Measurements from ENCODE around the gene CHAF1A. TPM values are rescaled to one million over a fixed set of nuclear protein-coding genes. Genes with fewer than 3 reads are reported as not detected.
A peak's percentile ranks its signal among the peaks of the same experiment; 100 is the strongest.

The CHAF1A gene
- total RNA-seq, 8 experiments from 2014 or later, result 2.3 to 36.2 (median 3.1) TPM

DNA sequence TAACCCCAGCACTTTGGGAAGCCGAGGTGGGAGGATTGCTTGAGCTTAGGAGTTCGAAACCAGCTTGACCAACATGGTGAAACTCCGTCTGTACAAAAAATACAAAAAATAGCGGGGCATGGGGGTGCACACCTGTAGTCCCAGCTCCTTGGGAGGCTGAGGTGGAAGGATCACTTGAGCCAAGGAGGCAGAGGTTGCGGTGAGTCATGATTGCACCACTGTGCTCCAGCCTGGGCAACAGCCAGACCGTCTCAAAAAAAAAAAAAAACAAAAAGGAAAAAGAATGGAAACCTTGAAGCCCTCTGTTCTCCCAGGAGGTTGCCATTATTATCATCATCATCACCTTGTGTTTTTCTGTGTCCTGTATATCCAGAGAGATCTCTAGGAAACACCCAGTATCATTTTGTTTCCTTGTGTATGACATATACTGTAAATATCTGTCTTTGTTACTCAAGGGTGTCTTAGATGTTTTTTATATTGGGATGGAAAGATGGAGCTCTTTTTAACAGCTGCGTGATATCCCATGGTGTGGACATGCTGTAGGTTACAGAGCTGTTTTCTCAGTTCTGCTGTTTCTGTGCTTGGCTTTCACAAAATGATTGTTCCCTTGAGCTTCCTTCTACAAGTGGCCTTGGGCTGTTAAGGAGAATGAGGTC is 11.8 kb downstream of the CHAF1A start:
- in situ Hi-C loops (cut with MboI; ENCODE audit: low pct_unique_long_range_greater_than_20kb in 2 of 9, low sequenced_read_pairs in 9 of 9, unreplicated experiment in 9 of 9), result no loop called here
- Histone ChIP-seq H3K4me1 (replicated peaks in 1 of 2) (no peaks in the 10 kb centered on the region), H3K4me3 (no peak overlapping the region), H3K27ac (no peak overlapping the region)
- no peak for ATAC-seq (replicated peaks in 6 of 8)
- WGBS, 10 experiments, result 74 to 100% (median 93%) methylated on average over 3 to 6 of the region's 7 CpGs; no CpG with 5 or more reads in 3 of the 10 experiments

DNA sequence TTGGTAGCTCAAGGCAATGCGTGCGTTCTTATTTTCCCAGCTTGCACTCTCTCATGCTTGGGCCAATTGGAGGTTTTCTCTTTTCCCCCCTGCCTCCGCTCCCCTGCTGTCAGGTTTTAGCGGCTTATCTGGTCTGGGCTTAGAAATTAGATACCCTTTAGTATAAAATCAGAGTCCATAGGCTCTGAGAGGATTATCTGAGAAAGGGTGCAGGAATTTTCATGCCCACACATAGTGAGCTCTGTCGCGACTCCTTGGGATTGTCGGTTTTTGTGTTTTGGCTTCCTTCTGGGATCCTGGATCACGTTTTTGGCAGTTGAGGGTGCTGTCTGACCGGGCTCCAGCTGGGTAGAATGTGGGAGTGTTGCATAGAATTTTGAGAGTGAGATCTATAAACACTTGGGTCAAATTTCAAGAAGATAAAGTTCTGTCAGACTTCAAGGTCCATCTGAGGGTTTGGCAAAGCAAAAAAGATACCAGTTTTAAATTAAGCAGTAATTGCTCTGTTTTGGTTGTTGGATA is 12.4 kb downstream of the CHAF1A start:
- Histone ChIP-seq H3K4me3 (no peak overlapping the region), H3K4me1 (replicated peaks in 1 of 2) (no peaks in the 10 kb centered on the region), H3K27ac (no peak overlapping the region)
- 29 to 85% (median 70%) methylated on average over 2 to 8 of the region's 9 CpGs; no CpG with 5 or more reads in 2 of the 10 experiments for WGBS, 10 experiments
- in situ Hi-C loops (cut with MboI; ENCODE audit: low pct_unique_long_range_greater_than_20kb in 2 of 9, low sequenced_read_pairs in 9 of 9, unreplicated experiment in 9 of 9), result no loop called here
- ATAC-seq (replicated peaks in 6 of 8), result peak in 2 of 8 experiments; percentile 19 to 68

DNA sequence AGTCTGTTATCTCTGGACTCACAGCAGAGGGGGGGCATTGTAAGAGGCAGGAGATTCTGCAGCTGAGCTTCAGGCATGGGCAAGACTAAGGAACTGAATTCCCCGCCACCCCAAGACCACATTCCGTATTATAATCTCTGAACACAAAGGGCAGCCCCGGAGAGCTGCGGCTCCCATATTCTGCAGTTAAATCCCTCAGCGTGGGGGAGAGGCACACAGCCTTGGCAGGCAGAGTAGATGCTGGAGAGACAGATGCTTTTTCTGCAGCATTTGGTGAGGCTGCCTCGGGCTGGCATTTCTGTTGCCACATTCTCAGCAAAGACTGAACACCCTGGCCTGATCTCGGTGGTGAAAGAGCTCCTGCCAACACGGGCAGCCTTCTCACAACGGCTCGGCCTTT is 12.9 kb downstream of the CHAF1A start:
- WGBS, 10 experiments, result 34 to 100% (median 56%) methylated on average over 1 to 8 of the region's 10 CpGs
- Histone ChIP-seq H3K4me1 (replicated peaks in 1 of 2) (no peaks in the 10 kb centered on the region), H3K27ac (no peak overlapping the region), H3K4me3 (no peak overlapping the region)
- in situ Hi-C loops (cut with MboI; ENCODE audit: low pct_unique_long_range_greater_than_20kb in 2 of 9, low sequenced_read_pairs in 9 of 9, unreplicated experiment in 9 of 9), result no loop called here
- peak in 1 of 8 experiments; percentile 36 for ATAC-seq (replicated peaks in 6 of 8)

DNA sequence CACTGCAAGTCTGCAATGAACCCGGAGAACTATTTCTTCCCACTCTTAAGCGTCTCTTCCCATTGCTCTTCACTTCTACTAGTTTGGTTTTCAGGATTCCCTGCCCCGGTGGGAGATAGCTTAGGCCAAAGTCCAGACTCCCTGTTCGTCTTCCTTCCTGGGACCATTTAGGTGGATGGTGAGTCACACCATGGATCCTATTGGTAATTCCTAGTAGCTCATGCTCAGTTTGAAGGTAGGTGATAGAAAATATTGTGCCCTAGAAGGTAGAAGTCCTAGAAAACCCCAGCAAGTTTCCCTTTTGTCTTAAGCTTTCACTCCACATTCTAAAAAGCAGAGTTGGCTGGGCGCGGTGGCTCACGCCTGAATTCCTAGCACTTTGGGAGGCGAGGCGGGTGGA is 13.8 kb downstream of the CHAF1A start:
- Histone ChIP-seq H3K27ac (no peak overlapping the region), H3K4me1 (replicated peaks in 1 of 2) (no peaks in the 10 kb centered on the region), H3K4me3 (no peak overlapping the region)
- WGBS, 10 experiments, result 17 to 100% (median 90%) methylated on average over 1 to 7 of the region's 9 CpGs; no CpG with 5 or more reads in 3 of the 10 experiments
- no peak for ATAC-seq (replicated peaks in 6 of 8)
- in situ Hi-C loops (cut with MboI; ENCODE audit: low pct_unique_long_range_greater_than_20kb in 2 of 9, low sequenced_read_pairs in 9 of 9, unreplicated experiment in 9 of 9), result no loop called here

DNA sequence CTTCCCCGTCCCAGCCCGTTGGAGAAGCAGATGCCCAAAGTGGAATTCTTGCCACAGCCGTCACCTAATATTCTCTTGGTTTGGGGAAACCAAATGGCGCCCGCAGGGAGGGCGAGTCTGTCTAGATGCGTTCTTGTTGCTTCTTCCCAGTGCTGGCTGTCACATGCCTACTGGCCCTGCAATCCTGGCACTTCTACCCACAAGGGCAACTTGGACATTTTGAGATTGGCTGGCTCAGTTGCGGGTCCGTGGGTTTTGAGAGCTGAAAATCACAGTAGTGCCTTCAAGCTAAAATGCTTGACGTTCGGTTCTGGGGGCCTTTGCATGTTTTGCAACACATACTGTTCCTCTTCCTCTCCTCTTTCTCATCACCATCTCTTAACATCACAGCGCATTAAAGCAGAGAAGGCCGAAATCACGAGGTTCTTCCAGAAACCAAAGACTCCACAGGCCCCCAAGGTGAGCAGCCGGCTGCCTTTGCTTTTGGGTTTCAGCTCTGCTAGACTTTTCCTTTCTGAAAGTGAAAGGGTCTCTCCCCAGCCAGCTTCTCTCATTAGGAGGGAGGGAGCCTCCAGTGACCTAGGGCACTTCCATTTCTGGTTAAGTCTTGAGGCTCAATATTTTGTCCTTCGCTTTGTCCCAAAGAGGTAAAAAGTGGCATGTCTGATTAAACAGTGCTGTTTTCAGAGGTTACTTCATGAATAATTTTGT is 21.1 kb downstream of the CHAF1A start:
- WGBS, 10 experiments, result 92 to 100% (median 97%) methylated on average over 2 to 14 of the region's 16 CpGs
- Histone ChIP-seq H3K4me3 (no peak overlapping the region), H3K4me1 (replicated peaks in 1 of 2) (no peaks in the 10 kb centered on the region), H3K27ac (no peak overlapping the region)
- no peak for ATAC-seq (replicated peaks in 6 of 8)
- in situ Hi-C loops (cut with MboI; ENCODE audit: low pct_unique_long_range_greater_than_20kb in 2 of 9, low sequenced_read_pairs in 9 of 9, unreplicated experiment in 9 of 9), result no loop called here

DNA sequence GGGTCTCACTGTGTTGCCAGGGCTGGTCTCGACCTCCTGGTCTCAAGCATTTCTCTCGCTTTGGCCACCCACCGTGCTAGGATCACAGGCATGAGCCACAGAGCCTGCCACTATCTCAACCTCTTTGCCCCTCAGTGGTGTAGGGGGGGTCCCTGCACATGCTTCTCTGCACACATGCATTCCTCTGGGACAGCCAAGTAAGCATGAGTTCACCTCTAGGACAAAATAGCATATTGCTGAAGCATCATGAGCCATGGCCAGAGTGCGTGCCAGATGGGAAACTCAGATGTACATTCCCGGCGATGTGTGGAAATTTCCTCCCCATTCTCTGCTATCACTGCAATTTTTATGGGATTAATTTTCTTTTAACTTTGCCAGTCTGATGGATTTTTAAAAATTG is 23.1 kb downstream of the CHAF1A start:
- Histone ChIP-seq H3K27ac (no peak overlapping the region), H3K4me1 (replicated peaks in 1 of 2) (no peaks in the 10 kb centered on the region), H3K4me3 (no peak overlapping the region)
- in situ Hi-C loops (cut with MboI; ENCODE audit: low pct_unique_long_range_greater_than_20kb in 2 of 9, low sequenced_read_pairs in 9 of 9, unreplicated experiment in 9 of 9), result no loop called here
- peak in 2 of 8 experiments; percentile 18 to 63 for ATAC-seq (replicated peaks in 6 of 8)
- 25 to 100% (median 90%) methylated on average over 3 to 4 of the region's 6 CpGs; no CpG with 5 or more reads in 1 of the 10 experiments for WGBS, 10 experiments

DNA sequence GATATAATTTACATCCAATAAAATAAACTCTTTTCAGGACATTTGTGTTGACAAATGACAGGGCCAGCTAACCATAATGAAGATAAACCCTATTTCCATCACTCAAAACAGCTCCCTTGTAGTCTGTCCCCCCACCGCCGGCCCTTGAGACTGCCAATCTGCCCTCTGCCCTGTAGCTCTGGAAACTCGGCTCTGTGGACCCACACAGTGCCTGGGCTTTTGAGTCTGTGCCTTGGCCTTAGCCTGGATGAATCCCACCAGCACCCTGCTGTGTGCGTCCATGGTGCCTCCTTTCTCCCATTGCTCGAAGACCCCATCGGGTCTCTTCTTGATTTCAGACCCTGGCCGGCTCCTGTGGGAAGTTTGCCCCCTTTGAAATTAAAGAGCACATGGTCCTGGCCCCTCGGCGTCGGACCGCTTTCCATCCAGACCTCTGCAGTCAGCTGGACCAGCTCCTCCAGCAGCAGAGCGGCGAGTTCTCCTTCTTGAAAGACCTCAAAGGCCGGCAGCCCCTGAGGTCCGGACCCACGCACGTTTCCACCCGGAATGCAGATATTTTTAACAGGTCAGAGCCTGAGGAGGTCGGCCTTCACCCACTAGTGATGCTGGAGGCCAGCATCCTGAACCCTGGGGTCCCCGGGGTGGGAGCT is 26.0 kb downstream of the CHAF1A start:
- Histone ChIP-seq H3K4me3 (no peak overlapping the region), H3K4me1 (replicated peaks in 1 of 2) (no peaks in the 10 kb centered on the region), H3K27ac (no peak overlapping the region)
- WGBS, 10 experiments, result 87 to 100% (median 96%) methylated on average over 2 to 12 of the region's 20 CpGs; no CpG with 5 or more reads in 3 of the 10 experiments
- ATAC-seq (replicated peaks in 6 of 8), result no peak
- in situ Hi-C loops (cut with MboI; ENCODE audit: low pct_unique_long_range_greater_than_20kb in 2 of 9, low sequenced_read_pairs in 9 of 9, unreplicated experiment in 9 of 9), result no loop called here

DNA sequence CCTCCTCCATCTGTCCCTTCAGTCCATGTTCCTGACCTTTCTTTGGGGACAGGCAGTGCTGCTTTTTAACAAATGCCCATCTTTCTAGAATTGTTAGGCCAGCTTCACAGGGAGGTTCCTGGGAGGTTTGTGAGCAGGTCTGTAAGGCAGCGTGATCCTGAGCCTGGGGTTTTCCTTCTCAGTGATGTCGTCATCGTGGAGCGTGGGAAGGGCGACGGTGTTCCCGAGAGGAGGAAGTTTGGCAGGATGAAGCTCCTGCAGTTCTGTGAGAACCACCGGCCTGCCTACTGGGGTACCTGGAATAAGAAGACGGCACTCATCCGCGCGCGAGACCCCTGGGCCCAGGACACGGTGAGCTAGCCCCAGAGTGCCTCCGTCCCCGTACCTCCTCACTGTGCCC is 26.8 kb downstream of the CHAF1A start:
- no peak overlapping the region for H3K27ac ChIP-seq
- in situ Hi-C loops (cut with MboI; ENCODE audit: low pct_unique_long_range_greater_than_20kb in 2 of 9, low sequenced_read_pairs in 9 of 9, unreplicated experiment in 9 of 9), result no loop called here
- no peaks in the 10 kb centered on the region for H3K4me1 ChIP-seq (replicated peaks in 1 of 2)
- H3K4me3 ChIP-seq, result no peak overlapping the region
- ATAC-seq (replicated peaks in 6 of 8), result no peak
- 80 to 100% (median 100%) methylated on average over 1 to 7 of the region's 16 CpGs; no CpG with 5 or more reads in 7 of the 10 experiments for WGBS, 10 experiments

DNA sequence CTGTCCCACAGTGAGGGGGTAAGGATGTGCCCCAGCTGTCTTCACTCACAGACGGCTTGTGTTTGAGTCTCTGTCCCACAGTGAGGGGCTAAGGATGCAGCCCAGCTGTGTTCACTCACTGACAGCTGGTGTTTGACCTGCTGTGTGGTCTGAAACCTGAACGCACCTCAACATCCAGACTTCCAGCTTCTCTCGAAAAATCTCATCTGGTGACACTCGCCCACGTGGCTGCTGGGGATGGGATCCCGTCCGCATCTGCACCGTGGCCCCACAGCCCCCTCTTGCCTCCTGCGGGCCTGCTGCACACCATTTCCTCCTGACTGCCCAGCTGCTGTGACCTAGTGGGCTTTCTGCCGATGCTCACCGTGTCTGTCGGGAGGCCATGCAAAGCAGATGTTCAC is 27.3 kb downstream of the CHAF1A start:
- no peak for ATAC-seq (replicated peaks in 6 of 8)
- no peak overlapping the region for H3K4me3 ChIP-seq
- in situ Hi-C loops (cut with MboI; ENCODE audit: low pct_unique_long_range_greater_than_20kb in 2 of 9, low sequenced_read_pairs in 9 of 9, unreplicated experiment in 9 of 9), result no loop called here
- no peak overlapping the region for H3K27ac ChIP-seq
- 86 to 100% (median 100%) methylated on average over 1 to 6 of the region's 12 CpGs; no CpG with 5 or more reads in 4 of the 10 experiments for WGBS, 10 experiments
- no peaks in the 10 kb centered on the region for H3K4me1 ChIP-seq (replicated peaks in 1 of 2)

DNA sequence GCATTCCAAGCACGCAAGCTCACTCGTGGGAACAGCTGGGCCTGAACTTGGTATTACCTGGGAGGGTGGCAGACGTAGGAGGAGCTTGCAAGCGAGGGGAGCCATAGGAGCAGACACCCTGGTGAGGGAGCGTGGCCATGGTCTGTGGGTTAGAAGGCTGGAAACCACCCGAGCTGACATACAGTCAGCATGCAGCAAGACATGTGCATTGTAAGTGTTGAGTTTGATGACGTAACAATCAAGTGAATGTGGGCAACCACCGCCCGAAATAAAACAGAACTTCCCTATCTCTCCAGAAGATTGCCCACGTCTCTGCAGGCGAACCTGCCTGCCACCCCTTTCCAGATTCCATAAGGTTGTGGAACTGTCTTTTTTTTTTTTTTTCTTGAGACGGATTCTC is 28.3 kb downstream of the CHAF1A start:
- WGBS, 10 experiments, result 85 to 100% (median 100%) methylated on average over 1 to 8 of the region's 12 CpGs; no CpG with 5 or more reads in 1 of the 10 experiments
- H3K4me3 ChIP-seq, result no peak overlapping the region
- in situ Hi-C loops (cut with MboI; ENCODE audit: low pct_unique_long_range_greater_than_20kb in 2 of 9, low sequenced_read_pairs in 9 of 9, unreplicated experiment in 9 of 9), result no loop called here
- no peaks in the 10 kb centered on the region for H3K4me1 ChIP-seq (replicated peaks in 1 of 2)
- no peak overlapping the region for H3K27ac ChIP-seq
- no peak for ATAC-seq (replicated peaks in 6 of 8)

DNA sequence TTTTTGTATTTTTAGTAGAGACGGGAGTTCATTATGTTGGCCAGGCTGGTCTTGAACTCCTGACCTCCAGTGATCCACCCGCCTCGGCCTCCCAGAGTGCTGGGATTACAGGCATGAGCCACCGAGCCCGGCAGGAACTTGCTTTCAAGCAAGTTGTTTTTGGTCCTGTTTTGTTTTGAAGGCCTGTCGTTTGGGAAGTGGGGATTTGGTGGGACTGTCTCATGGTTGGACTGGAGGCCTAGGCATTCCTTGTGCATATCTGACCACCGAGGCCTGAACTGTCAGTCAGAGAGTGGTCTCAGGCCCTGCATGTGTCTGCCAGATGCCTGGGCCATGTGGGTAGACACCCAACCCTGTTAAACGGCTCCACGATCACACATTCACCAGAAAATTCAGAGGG is 28.9 kb downstream of the CHAF1A start:
- H3K27ac ChIP-seq, result no peak overlapping the region
- WGBS, 10 experiments, result 80 to 100% (median 92%) methylated on average over 1 to 7 of the region's 9 CpGs; no CpG with 5 or more reads in 5 of the 10 experiments
- ATAC-seq (replicated peaks in 6 of 8), result no peak
- H3K4me1 ChIP-seq (replicated peaks in 1 of 2), result no peaks in the 10 kb centered on the region
- H3K4me3 ChIP-seq, result no peak overlapping the region
- in situ Hi-C loops (cut with MboI; ENCODE audit: low pct_unique_long_range_greater_than_20kb in 2 of 9, low sequenced_read_pairs in 9 of 9, unreplicated experiment in 9 of 9), result no loop called here

DNA sequence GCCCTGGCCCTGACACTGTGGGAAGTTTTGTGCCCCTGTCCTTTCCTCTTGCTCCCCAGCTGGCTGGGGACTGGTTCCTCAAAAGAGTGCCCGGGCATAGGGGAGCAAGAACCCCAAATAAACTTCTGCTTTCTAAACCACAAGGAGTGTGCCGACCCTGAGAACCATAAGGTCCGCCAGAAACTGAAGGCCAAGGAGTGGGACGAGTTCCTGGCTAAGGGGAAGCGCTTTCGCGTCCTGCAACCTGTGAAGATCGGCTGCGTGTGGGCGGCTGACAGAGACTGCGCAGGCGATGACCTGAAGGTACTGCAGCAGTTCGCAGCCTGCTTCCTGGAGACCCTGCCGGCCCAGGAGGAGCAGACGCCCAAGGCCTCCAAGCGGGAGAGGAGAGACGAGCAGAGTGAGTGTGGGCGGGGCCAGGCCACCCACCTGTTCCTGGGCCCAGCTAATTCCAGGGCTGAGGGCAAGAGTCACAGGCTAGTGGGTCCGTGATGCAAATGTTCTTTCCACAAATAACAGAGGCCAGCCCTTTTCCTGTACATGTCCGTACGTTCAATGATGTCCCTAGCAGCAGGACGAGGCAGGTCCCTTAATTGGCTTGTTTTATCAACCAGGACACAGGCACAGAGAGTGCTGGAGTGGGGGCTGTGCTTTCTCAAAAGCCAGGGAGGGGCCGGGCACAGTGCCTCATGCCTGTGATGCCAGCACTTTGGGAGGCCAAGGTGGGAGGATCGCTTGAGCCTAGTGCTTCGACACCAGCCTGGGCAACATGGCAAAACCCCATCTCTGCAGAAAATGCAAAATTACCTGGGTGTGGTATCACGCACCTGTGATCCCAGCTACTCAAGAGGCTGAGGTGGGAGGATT is 29.6 kb downstream of the CHAF1A start:
- no peak for ATAC-seq (replicated peaks in 6 of 8)
- in situ Hi-C loops (cut with MboI; ENCODE audit: low pct_unique_long_range_greater_than_20kb in 2 of 9, low sequenced_read_pairs in 9 of 9, unreplicated experiment in 9 of 9), result no loop called here
- Histone ChIP-seq H3K4me3 (no peak overlapping the region), H3K27ac (no peak overlapping the region), H3K4me1 (replicated peaks in 1 of 2) (no peaks in the 10 kb centered on the region)
- 85 to 100% (median 90%) methylated on average over 3 to 17 of the region's 26 CpGs; no CpG with 5 or more reads in 2 of the 10 experiments for WGBS, 10 experiments

Data from motor neuron (in vitro differentiated cells).